ENCODE data around the gene KDM8. TPM values are rescaled to one million over a fixed set of nuclear protein-coding genes. Genes with fewer than 3 reads are reported as not detected.

KDM8 gene
- total and polyA plus RNA-seq, 2 donors (not counting 1 experiment from before 2014, with no cell fraction given), result 7.5 to 37.4 TPM

DNA sequence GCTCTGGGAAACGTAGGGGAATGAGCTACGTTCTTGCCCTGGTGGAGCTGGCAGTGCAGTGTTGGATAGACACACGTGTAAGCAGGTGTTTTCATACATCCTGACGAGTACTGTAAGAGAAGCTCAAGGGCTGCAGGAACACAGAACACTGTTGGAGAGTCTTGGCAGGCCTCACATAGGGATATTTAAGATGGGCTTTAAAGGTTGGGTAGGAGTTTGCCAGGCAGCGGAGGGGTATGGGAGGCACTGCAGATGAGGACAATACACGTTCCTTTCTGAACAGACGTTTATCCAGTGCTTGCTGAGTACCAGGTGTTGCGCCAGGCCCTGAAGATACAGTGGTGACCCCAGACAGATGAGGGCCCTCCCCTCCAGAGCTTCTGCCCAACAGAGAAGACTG lies 6.3 kb downstream of the KDM8 start:
- Mint-ChIP-seq H3K9me3 (ENCODE audit: insufficient read depth) (no peaks in the 10 kb centered on the region), H3K4me3 (no peak overlapping the region)
- 96% methylated on average over 8 of the region's 8 CpGs for WGBS (ENCODE audit: insufficient coverage)

DNA sequence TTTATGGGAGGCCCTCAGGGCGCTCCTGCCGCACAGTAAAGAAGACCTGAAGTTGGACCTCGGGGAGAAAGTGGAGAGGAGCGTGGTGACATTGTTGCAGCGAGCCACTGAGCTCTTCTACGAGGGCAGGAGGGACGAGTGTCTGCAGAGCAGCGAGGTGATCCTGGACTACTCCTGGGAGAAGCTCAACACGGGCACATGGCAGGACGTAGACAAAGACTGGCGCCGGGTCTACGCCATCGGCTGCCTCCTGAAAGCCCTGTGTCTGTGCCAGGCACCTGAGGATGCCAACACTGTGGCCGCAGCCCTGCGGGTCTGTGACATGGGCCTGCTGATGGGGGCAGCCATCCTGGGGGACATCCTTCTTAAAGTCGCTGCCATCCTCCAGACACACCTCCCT lies 6.8 kb downstream of the KDM8 start:
- Mint-ChIP-seq H3K27me3 (no peaks in the 10 kb centered on the region), H3K27ac (no peak overlapping the region), H3K4me3 (no peak overlapping the region), H3K9me3 (ENCODE audit: insufficient read depth) (no peaks in the 10 kb centered on the region), H3K4me1 (peaks cover 10% of the 10 kb centered on the region)
- Histone ChIP-seq H3K36me3 (replicated peaks in 1 of 2; ENCODE audit: control extremely low read depth in 1 of 2, control insufficient read depth in 1 of 2, extremely low read depth in 1 of 2, insufficient read depth in 2 of 2, low read length in 1 of 2) (peaks cover 0 to 29% of the 10 kb centered on the region in 2 experiments), H3K4me1 (ENCODE audit: control insufficient read depth in 2 of 2, insufficient read depth in 2 of 2, low read length in 2 of 2) (peaks cover 9 to 10% of the 10 kb centered on the region in 2 donors), H3K9ac (ENCODE audit: low read length) (no peak overlapping the region), H4K20me1 (ENCODE audit: control insufficient read depth, insufficient read depth, low read length, poor library complexity, severe bottlenecking) (no peaks in the 10 kb centered on the region), H3K79me2 (ENCODE audit: control insufficient read depth, insufficient read depth, low read length) (peaks cover 44% of the 10 kb centered on the region), H3K9me3 (ENCODE audit: control extremely low read depth in 1 of 3, control insufficient read depth in 2 of 3, insufficient read depth in 1 of 3, low read length in 2 of 3) (no peaks in the 10 kb centered on the region), H3K27me3 (replicated peaks in 1 of 4; ENCODE audit: control extremely low read depth in 1 of 4, control insufficient read depth in 3 of 4, insufficient read depth in 4 of 4, low read length in 3 of 4) (no peaks in the 10 kb centered on the region), H3K27ac (ENCODE audit: low read length in 2 of 2) (no peak overlapping the region), H2AFZ (ENCODE audit: insufficient read depth, low read depth, low read length, poor library complexity, severe bottlenecking) (no peak overlapping the region), H3K4me2 (replicated peaks; ENCODE audit: low read depth, low read length, poor library complexity, severe bottlenecking) (no peak overlapping the region), H3K4me3 (ENCODE audit: control extremely low read depth in 1 of 5, extremely low read depth in 1 of 5, insufficient read depth in 1 of 5, low read depth in 2 of 5, low read length in 4 of 5) (no peak overlapping the region)
- DNase-seq (no peak), ATAC-seq (ENCODE audit: low read depth) (no peak)
- ChIA-PET POLR2A (no interaction called here), CTCF (interaction anchor here (1.0 to 2.4 kb wide), 5 partner anchors 13 to 158 kb away, joined by 3 to 10 read pairs (median 3); no protein-coding TSS in a partner anchor)
- intact Hi-C loops (cut with micrococcal nuclease), result no loop called here
- WGBS (ENCODE audit: insufficient coverage), result 96% methylated on average over 16 of the region's 17 CpGs
- TF ChIP-seq EZH2 (IDR thresholded peaks at IDR 0.05; ENCODE audit: borderline replicate concordance, insufficient read depth, low read depth, low read length, poor library complexity, severe bottlenecking), result no peak
- TF ChIP-seq, protein P1, sequence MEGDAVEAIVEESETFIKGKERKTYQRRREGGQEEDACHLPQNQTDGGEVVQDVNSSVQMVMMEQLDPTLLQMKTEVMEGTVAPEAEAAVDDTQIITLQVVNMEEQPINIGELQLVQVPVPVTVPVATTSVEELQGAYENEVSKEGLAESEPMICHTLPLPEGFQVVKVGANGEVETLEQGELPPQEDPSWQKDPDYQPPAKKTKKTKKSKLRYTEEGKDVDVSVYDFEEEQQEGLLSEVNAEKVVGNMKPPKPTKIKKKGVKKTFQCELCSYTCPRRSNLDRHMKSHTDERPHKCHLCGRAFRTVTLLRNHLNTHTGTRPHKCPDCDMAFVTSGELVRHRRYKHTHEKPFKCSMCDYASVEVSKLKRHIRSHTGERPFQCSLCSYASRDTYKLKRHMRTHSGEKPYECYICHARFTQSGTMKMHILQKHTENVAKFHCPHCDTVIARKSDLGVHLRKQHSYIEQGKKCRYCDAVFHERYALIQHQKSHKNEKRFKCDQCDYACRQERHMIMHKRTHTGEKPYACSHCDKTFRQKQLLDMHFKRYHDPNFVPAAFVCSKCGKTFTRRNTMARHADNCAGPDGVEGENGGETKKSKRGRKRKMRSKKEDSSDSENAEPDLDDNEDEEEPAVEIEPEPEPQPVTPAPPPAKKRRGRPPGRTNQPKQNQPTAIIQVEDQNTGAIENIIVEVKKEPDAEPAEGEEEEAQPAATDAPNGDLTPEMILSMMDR (IDR thresholded peaks at IDR 0.05), result no peak

More for the DNA sequence above, 6.3 kb downstream of the KDM8 start:
- ATAC-seq (ENCODE audit: low read depth), result no peak
- no peak for DNase-seq
- H3K27me3 Mint-ChIP-seq, result no peaks in the 10 kb centered on the region
- no peak overlapping the region for H2AFZ ChIP-seq (ENCODE audit: insufficient read depth, low read depth, low read length, poor library complexity, severe bottlenecking)
- H3K4me1 ChIP-seq (ENCODE audit: control insufficient read depth in 2 of 2, insufficient read depth in 2 of 2, low read length in 2 of 2), result peaks cover 15 to 16% of the 10 kb centered on the region in 2 donors
- ChIA-PET POLR2A (no interaction called here), CTCF (interaction anchor here (1.0 to 2.4 kb wide), 5 partner anchors 14 to 158 kb away, joined by 3 to 10 read pairs (median 3); no protein-coding TSS in a partner anchor)
- intact Hi-C loops (cut with micrococcal nuclease), result no loop called here
- H3K9ac ChIP-seq (ENCODE audit: low read length), result no peak overlapping the region
- peaks cover 46% of the 10 kb centered on the region for H3K79me2 ChIP-seq (ENCODE audit: control insufficient read depth, insufficient read depth, low read length)
- H4K20me1 ChIP-seq (ENCODE audit: control insufficient read depth, insufficient read depth, low read length, poor library complexity, severe bottlenecking), result no peaks in the 10 kb centered on the region
- H3K9me3 ChIP-seq (ENCODE audit: control extremely low read depth in 1 of 3, control insufficient read depth in 2 of 3, insufficient read depth in 1 of 3, low read length in 2 of 3), result no peaks in the 10 kb centered on the region
- TF ChIP-seq, protein P1 (IDR thresholded peaks at IDR 0.05), result no peak
- TF ChIP-seq EZH2 (IDR thresholded peaks at IDR 0.05; ENCODE audit: borderline replicate concordance, insufficient read depth, low read depth, low read length, poor library complexity, severe bottlenecking), result no peak
- peaks cover 0 to 24% of the 10 kb centered on the region in 2 experiments for H3K36me3 ChIP-seq (replicated peaks in 1 of 2; ENCODE audit: control extremely low read depth in 1 of 2, control insufficient read depth in 1 of 2, extremely low read depth in 1 of 2, insufficient read depth in 2 of 2, low read length in 1 of 2)
- no peak overlapping the region for H3K27ac ChIP-seq (ENCODE audit: low read length in 2 of 2)
- no peak overlapping the region for H3K27ac Mint-ChIP-seq
- no peaks in the 10 kb centered on the region for H3K27me3 ChIP-seq (replicated peaks in 1 of 4; ENCODE audit: control extremely low read depth in 1 of 4, control insufficient read depth in 3 of 4, insufficient read depth in 4 of 4, low read length in 3 of 4)
- H3K4me1 Mint-ChIP-seq, result peaks cover 13% of the 10 kb centered on the region
- no peak overlapping the region for H3K4me3 ChIP-seq (ENCODE audit: control extremely low read depth in 1 of 5, extremely low read depth in 1 of 5, insufficient read depth in 1 of 5, low read depth in 2 of 5, low read length in 4 of 5)
- H3K4me2 ChIP-seq (replicated peaks; ENCODE audit: low read depth, low read length, poor library complexity, severe bottlenecking), result no peak overlapping the region
